Hair follicle dermal papilla cell (primary cell): ENCODE results near the gene PSORS1C1. TPM values are rescaled to one million over a fixed set of nuclear protein-coding genes. Genes with fewer than 3 reads are reported as not detected.

ENCODE experiments used
- small RNA-seq: library from RNA; depleted of rRNA; stranded (forward); fragments of <200 nt; gene quantifications from one replicate; pipeline ENCODE3, GENCODE V24; 2012
- total RNA-seq: library from RNA; depleted of rRNA; stranded (reverse); fragments of >200 nt; gene quantifications from 2 replicates; pipeline ENCODE4 v1.2.3, GENCODE V29; 2012

The PSORS1C1 gene, protein sequence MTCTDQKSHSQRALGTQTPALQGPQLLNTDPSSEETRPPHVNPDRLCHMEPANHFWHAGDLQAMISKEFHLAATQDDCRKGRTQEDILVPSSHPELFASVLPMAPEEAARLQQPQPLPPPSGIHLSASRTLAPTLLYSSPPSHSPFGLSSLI
- total RNA-seq: 1.6 and 2.7 TPM in 2 replicates

DNA sequence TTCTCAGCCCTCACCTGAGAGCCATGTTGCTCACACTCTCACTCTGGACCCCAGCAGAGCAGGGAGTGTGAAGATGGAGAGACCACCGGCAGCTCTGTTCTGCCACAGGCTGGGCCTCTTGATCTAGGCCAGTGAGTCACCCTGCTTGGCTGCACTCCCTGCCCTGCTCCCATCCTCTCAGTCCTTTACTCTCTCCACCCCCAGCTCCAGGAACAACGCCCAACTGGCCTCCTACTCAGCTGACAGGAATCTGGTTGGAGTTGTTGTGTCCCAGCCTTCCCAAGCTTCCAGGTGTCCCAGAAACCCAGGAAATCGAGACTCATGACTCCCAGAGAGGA is at the start of gene PSORS1C1:
TSS of gene PSORS1C1 (plus strand) at position 260 of the 338 bp plus-strand sequence. CDS start 14,833 bp downstream, outside the sequence.

DNA sequence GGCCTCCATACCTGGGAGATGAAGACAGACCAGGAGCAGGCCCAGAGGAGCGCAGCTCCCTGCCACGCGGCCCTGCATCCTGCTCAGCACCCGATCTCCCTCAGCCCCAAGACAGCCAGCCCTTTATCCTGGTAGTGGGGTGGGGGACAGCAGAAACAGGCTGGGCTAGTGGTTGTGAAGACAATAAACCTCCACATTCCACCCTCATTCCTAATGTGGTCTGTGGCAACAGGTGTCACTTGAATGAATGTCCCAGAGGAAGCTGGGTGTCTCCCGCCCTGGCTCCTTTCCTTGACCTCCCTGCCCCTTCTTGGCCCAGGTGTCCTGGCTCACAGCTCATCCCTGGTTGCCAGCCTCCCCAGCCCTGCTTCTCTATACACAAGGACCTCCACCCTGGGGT is 2.1 kb upstream of the PSORS1C1 start, which contains the start of gene C6orf15:
TSS of gene C6orf15 (minus strand) at position 98 of the 400 bp plus-strand sequence. CDS start at position 78, 20 bp downstream.

DNA sequence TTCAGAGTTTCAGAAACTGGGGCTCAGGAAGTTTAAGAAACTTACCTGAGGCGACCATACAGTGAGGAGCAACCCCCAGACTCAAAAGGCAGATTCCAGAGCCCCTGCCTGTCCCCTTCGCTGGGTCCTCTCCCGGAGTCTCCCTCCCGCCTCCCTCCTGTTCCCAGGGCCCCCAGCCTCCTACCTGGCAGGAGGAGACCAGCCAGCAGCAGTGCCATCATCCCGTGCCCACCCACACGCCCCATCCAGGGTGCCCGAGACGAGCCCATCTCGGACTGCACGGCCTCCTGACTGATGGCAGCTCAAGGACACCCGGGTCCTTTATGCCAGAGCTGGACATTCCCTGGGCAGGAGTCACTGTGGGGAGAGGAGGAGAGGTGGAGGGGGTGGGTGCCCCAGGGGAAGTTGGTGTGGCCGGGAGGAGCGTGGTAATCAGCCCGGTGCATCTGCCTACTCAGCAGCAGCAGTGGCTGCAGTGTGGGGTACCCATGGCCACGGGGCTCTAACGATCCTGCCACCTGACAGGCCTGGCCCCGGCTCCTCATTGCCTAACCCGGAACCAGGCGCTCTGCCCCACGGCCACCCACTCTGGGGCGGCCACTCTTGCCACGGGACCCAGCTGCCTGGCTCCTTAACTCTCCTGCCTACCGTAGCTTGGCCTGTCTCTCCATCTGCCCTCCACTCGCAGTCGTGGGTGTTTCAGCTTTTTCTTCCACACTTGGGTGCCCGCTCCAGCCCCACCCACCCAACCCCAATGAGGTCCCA is 5.7 kb downstream of the PSORS1C1 start, which contains the start of gene CDSN:
TSS of gene CDSN (minus strand) at position 296 of the 765 bp plus-strand sequence. CDS start at position 269, 27 bp downstream.

DNA sequence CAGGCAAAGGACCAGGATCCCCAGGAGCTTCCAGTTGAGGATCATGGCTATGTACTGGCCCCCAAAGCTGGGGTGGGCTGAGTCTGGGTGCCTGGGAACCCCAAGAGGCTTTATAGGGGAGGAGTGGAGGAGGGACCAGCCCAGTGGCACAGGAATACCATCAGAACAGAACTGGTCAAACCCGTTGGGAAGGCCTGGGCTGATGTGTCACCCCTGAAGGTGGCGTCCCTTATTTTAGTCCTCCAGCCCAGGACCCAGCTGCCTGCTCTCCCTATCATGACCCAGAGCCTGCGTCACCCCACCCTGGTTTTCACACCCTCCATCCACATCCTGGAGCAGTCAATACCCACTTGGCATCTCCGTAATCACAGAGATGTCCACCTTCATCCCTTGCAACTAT is 24.4 kb downstream of the PSORS1C1 start, which contains the start of gene PSORS1C2:
TSS of gene PSORS1C2 (minus strand) at position 85 of the 400 bp plus-strand sequence. CDS start at position 45, 40 bp downstream.

DNA sequence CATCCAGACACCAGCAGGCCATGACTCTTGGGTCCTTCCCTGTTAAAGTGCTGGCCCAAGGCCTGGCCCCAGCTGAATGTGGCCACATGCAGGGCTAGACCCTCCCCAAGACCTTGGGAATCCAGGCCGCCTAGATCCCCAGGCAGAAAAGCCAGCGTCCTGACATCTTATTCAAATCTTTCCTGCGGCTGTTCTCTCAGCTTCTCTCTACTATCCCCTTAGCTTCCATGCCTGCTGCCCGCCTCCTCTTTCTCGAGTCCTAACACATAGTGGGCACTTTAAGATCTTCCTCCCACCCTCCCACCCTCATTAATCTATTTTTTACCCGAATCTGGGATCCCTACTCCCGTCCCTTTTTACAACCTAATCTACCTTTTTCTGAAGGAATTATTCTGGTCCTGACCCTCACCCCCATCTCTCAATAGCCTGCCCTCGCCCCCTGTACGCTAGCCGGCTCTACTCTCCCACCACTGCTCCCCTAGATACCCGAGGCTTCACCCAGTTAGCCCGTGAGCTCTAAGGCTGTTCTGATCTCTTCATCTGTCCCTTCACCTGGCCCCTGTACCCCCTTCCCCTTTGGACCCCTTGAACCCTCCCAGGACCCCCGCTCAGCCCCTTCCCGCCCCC is 43.0 kb downstream of the PSORS1C1 start, which contains the start of gene CCHCR1:
TSS of gene CCHCR1 (minus strand) at position 290 of the 627 bp plus-strand sequence. CDS start at position 88, 202 bp downstream.

DNA sequence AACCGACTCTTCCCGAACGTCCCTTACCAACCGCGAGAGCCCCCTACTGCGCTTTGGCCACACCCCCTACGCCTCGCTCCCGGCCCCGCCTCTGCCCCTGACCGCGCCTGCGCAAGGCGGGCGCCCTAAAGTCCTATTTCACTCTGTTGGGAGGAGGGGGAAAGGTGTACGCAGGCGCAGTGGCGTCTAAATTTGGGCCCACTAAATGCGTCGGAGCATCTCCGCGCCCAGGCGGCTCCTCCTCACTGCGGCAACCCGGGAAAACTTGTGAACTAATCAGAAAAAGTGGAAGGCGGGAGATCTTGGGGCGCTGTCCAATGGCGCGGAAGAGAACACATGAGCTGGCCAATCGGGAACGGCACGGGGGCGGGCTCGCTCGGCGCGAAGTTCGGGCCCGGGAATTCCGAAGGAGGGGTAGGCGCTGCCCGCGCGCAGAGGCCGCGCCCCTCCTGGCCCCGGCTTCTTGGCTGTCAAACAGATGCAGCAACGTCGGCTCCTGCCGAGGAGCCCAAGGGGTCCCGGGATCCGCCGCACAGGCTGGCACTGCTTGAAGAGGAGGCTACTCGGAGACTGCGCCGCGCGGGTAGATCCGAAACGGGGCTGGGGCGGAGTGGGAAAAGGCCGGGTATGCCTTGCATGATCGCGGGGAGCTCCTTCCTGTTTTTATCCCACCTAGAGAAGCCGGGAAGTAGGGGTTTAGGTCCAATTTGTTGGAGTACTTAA is 43.7 kb downstream of the PSORS1C1 start, which contains the start of gene TCF19:
TSS of gene TCF19 (plus strand) at position 450 of the 723 bp plus-strand sequence. CDS start 881 bp downstream, outside the sequence.

DNA sequence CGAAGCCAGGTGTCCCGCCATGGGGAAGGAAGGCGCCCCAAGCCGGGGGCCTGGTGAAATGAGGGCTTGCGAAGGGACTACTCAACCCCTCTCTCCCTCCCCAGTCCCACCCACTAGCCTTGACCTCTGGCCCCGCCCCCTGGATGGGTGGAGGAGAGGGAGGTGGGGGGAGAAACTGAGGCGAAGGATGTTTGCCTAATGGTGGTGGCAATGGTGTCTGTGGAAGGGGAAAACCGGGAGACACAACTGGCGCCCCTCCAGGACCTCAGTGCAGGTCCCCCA is 55.9 kb downstream of the PSORS1C1 start, which contains the start of gene POU5F1:
TSS of gene POU5F1 (minus strand) at position 83 of the 282 bp plus-strand sequence. CDS start at position 21, 62 bp downstream.

Small RNAs within 50 kb of the gene (small RNA-seq; reads per million reads assigned to genes)
- not detected for gene POLR2LP1
- not detected for gene RNU6-1133P

Other genes with a start within 250 kb of the PSORS1C1 start
- 13.8 and 15.5 TPM in 2 replicates for gene DDR1, start 230.3 kb upstream of the PSORS1C1 start, total RNA-seq
- 10.1 and 11.8 TPM in 2 replicates for gene GTF2H4, start 206.6 kb upstream of the PSORS1C1 start, total RNA-seq
- gene VARS2, start 200.6 kb upstream of the PSORS1C1 start, total RNA-seq: 21.7 and 24.8 TPM in 2 replicates
- gene SFTA2, start 182.6 kb upstream of the PSORS1C1 start, total RNA-seq: not detected in 2 replicates
- gene MUCL3, start 173.8 kb upstream of the PSORS1C1 start, total RNA-seq: not detected in 2 replicates
- gene MUC21, start 131.1 kb upstream of the PSORS1C1 start, total RNA-seq: not detected in 2 replicates
- gene MUC22, start 104.3 kb upstream of the PSORS1C1 start, total RNA-seq: not detected in 2 replicates
- gene C6orf15, start 2.2 kb upstream of the PSORS1C1 start, total RNA-seq: not detected in 2 replicates
- gene CDSN, start 5.6 kb downstream of the PSORS1C1 start, total RNA-seq: not detected in 2 replicates
- not detected in 2 replicates for gene PSORS1C2, start 24.3 kb downstream of the PSORS1C1 start, total RNA-seq
- 15.7 and 17.0 TPM in 2 replicates for gene CCHCR1, start 43.0 kb downstream of the PSORS1C1 start, total RNA-seq
- gene TCF19, start 43.8 kb downstream of the PSORS1C1 start, total RNA-seq: 4.5 and 5.0 TPM in 2 replicates
- 0.61 TPM in 1 of 2 replicates, not detected in the other for gene POU5F1, start 55.9 kb downstream of the PSORS1C1 start, total RNA-seq
- gene HLA-C, start 157.3 kb downstream of the PSORS1C1 start, total RNA-seq: 128 and 530 TPM in 2 replicates
- gene HLA-B, start 242.4 kb downstream of the PSORS1C1 start, total RNA-seq: 380 and 623 TPM in 2 replicates